ENCODE results near the gene TIMM10. TPM values are rescaled to one million over a fixed set of nuclear protein-coding genes. Genes with fewer than 3 reads are reported as not detected.

TIMM10 gene
- total RNA-seq, 1 donor from 2014 or later: 35.3 TPM

DNA sequence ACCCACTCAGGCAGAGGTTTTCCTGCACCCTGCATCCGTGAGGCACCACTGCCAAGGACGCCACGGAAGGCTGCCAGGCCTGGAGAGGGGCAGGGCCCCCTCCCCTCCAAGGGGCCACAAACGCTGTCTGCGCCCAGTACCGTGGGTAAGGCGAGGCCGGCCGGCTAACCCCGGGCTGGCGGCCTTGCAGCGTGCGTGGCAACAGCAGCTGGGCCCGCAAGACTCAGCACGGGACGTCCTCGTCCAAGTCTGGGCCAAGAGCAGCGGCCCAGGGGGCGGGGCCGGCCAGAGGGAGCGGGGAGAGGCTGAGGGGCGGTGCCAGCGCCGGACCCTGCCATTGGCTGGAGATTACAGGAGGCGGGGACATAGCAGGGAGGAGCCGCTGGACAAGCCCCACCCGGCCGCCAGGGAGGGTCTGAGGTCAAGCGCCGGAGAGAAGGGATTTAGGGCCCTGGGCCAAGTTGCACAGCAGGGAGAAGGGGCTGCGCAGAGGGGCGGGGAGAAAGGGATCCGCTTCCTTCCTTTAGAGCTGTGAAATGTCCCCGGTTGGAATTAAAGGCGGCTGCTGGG lies 31.1 kb downstream of the TIMM10 start:
- H3K27me3 ChIP-seq (ENCODE audit: low read depth): no peaks in the 10 kb centered on the region
- ATAC-seq (peak; percentile 99 to 100), DNase-seq (peak; percentile 95)
- H3K9me3 ChIP-seq: no peaks in the 10 kb centered on the region
- intact Hi-C loops (cut with DNase I): no loop called here
- H3K4me1 ChIP-seq: peaks cover 26% of the 10 kb centered on the region
- TF ChIP-seq, protein P1, sequence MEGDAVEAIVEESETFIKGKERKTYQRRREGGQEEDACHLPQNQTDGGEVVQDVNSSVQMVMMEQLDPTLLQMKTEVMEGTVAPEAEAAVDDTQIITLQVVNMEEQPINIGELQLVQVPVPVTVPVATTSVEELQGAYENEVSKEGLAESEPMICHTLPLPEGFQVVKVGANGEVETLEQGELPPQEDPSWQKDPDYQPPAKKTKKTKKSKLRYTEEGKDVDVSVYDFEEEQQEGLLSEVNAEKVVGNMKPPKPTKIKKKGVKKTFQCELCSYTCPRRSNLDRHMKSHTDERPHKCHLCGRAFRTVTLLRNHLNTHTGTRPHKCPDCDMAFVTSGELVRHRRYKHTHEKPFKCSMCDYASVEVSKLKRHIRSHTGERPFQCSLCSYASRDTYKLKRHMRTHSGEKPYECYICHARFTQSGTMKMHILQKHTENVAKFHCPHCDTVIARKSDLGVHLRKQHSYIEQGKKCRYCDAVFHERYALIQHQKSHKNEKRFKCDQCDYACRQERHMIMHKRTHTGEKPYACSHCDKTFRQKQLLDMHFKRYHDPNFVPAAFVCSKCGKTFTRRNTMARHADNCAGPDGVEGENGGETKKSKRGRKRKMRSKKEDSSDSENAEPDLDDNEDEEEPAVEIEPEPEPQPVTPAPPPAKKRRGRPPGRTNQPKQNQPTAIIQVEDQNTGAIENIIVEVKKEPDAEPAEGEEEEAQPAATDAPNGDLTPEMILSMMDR (IDR thresholded peaks at IDR 0.05): no peak
- H3K4me3 ChIP-seq: peak overlapping the region; percentile 39
- peak overlapping the region; percentile 63 for H3K27ac ChIP-seq
- peaks cover 7% of the 10 kb centered on the region for H3K36me3 ChIP-seq

DNA sequence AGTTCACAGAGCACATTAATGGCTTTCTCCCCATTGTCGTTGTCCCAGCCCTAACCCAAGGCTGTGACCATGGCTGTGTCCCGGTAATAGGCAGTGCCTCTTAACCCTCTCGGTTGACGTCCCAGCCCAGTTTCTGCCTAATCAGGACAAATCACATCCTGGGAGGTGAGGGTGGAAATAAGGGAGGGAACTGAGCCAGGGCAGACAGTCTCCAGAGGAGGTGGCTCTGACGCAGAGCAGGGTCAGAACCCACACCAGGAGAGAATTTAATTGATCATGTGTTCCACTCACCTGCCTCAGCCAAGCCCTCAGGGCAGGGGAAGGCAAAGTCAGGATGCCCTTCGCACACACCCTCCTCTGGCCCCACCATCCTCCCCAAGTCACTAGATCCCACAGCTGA lies 32.0 kb downstream of the TIMM10 start:
- H3K27ac ChIP-seq: peak overlapping the region; percentile 63
- no peaks in the 10 kb centered on the region for H3K27me3 ChIP-seq (ENCODE audit: low read depth)
- intact Hi-C loops (cut with DNase I): no loop called here
- no peaks in the 10 kb centered on the region for H3K9me3 ChIP-seq
- TF ChIP-seq, protein P1 (IDR thresholded peaks at IDR 0.05): no peak
- peaks cover 26% of the 10 kb centered on the region for H3K4me1 ChIP-seq
- no peak overlapping the region for H3K4me3 ChIP-seq
- peaks cover 14% of the 10 kb centered on the region for H3K36me3 ChIP-seq
- DNase-seq (no peak), ATAC-seq (no peak)

GRCh38 chr11:57497303-57498247 lies 33.0 kb downstream of the TIMM10 start:
- TF ChIP-seq, protein P1 (IDR thresholded peaks at IDR 0.05): no peak
- no peaks in the 10 kb centered on the region for H3K27me3 ChIP-seq (ENCODE audit: low read depth)
- intact Hi-C loops (cut with DNase I): no loop called here
- ATAC-seq: no peak
- peaks cover 14% of the 10 kb centered on the region for H3K36me3 ChIP-seq
- no peak overlapping the region for H3K27ac ChIP-seq
- H3K9me3 ChIP-seq: no peaks in the 10 kb centered on the region
- no peak for DNase-seq
- H3K4me1 ChIP-seq: peaks cover 26% of the 10 kb centered on the region
- no peak overlapping the region for H3K4me3 ChIP-seq

DNA sequence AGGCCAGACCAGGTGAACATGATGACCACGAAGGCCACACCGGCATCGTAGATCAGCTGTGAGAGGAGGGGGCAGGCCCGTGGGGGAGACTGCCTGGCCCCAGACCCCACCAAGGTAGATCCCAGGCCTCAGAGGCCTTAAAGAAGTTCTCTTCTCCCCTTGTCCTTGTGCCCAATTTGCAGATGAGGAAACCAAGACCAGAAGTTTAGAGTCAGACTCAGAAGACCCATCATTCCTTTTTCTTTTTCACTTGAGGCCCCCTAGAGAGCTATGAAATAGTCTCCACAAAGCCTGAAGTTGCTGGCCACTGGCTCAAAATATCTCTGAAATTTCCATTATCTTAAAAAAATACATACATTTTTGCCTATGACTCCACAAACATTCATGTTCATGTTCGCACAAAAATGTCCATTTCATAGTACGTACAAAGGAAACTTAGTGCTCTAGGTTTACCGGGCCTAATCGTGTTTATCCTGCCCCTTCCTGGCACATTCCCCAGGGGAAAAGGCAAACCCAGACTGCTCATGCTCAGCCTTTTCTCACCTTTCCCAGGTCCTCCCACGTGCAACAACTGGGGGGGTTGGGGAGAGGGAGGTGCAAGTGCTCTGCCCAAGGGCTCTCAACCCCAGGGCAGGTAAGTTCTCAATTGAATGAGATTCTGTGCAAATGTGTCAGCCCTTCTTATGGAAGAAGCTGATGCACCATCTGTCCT lies 34.3 kb downstream of the TIMM10 start:
- no peak overlapping the region for H3K4me3 ChIP-seq
- H3K27me3 ChIP-seq (ENCODE audit: low read depth): no peaks in the 10 kb centered on the region
- intact Hi-C loops (cut with DNase I): no loop called here
- no peak overlapping the region for H3K27ac ChIP-seq
- no peak for DNase-seq
- no peaks in the 10 kb centered on the region for H3K9me3 ChIP-seq
- H3K4me1 ChIP-seq: peaks cover 22% of the 10 kb centered on the region
- ATAC-seq: no peak
- peaks cover 17% of the 10 kb centered on the region for H3K36me3 ChIP-seq
- TF ChIP-seq, protein P1 (IDR thresholded peaks at IDR 0.05): no peak
